Duodenal mucosa (tissue), 2 donors: ENCODE results near the gene NUP62.

Experiments
- H3K27ac ChIP-seq: one replicate; pipeline ENCODE4 v1.7.0; 2013; ENCODE audit warnings: low read depth, low read length
- H3K27me3 ChIP-seq, 2 donors: one replicate each; pipeline ENCODE4 v1.7.0; 2013; ENCODE audit warnings: low read length in 2 of 2, control low read depth in 1 of 2; ENCODE audit not compliant: insufficient read depth in 2 of 2, control insufficient read depth in 1 of 2
- H3K36me3 ChIP-seq, 2 donors: one replicate each; pipeline ENCODE4 v1.7.0; 2013; ENCODE audit warnings: low read length in 2 of 2, control low read depth in 1 of 2; ENCODE audit not compliant: insufficient read depth in 2 of 2, control insufficient read depth in 1 of 2
- H3K4me1 ChIP-seq, 2 donors: one replicate each; pipeline ENCODE4 v1.7.0; 2013; ENCODE audit warnings: low read length in 2 of 2, control low read depth in 1 of 2; ENCODE audit not compliant: insufficient read depth in 2 of 2, control insufficient read depth in 1 of 2
- H3K4me3 ChIP-seq, 2 donors: one replicate each; pipeline ENCODE4 v1.7.0; 2013; ENCODE audit warnings: low read length in 2 of 2, low read depth in 1 of 2
- H3K9ac ChIP-seq, 2 donors: one replicate each; pipeline ENCODE4 v1.7.0; 2013; ENCODE audit warnings: low read length in 2 of 2, low read depth in 1 of 2
- H3K9me3 ChIP-seq, 2 donors: one replicate each; pipeline ENCODE4 v1.7.0; 2013; ENCODE audit warnings: low read length in 2 of 2, control low read depth in 1 of 2; ENCODE audit not compliant: control insufficient read depth in 1 of 2

NUP62 gene

DNA sequence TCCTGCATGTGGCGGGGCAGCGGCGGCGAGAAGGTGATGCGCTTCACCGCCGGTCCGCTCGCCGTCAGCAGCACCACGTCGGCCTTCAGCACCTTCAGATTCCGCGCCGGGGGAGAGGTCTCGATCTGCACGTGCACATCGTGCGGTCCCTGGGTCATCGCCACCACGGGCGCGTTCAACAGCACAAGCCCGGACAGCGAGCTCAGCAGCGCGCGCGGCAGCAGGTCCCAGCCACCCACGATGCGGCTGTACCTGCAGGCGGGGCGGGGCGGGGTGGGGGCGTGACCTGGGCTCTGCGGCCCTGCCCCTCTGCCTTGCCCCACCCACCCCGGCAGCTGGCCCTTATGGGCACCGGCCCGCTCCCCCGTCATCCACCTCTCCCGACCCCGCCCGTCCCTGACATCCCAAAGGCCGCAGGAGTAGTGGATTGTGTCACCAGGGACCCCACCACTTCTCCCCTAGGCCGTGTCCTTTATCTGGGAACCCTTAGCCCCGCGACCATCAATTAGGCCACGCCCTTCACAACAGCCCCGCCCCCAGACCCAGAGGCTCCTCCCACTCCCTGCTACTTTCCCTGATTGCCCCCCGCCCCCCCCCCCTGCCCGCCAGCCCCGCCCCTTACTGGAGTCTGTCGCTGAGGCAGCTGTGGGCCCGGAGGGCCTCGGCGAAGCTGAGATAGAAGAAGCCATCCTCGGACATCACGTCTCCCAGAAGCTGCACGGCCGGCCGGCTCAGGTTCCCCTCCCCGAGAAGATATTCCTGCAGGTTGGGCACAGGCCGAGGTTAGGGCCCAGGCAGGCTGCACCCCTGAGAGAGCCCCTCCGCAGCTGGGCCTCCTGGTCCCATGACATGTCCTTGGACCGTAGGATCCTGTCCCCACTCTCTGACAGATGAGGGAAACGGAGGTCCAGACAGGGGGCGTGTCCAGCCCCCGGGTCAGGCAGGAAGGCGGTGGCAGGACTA, 38.7 kb downstream of the NUP62 start:
- Histone ChIP-seq H3K4me3 (peak overlapping the region; percentile 55 to 62), H3K4me1 (peaks cover 10 to 17% of the 10 kb centered on the region in 2 donors), H3K9ac (no peak overlapping the region), H3K27ac (no peak overlapping the region), H3K27me3 (no peaks in the 10 kb centered on the region), H3K9me3 (no peaks in the 10 kb centered on the region), H3K36me3 (no peaks in the 10 kb centered on the region)

DNA sequence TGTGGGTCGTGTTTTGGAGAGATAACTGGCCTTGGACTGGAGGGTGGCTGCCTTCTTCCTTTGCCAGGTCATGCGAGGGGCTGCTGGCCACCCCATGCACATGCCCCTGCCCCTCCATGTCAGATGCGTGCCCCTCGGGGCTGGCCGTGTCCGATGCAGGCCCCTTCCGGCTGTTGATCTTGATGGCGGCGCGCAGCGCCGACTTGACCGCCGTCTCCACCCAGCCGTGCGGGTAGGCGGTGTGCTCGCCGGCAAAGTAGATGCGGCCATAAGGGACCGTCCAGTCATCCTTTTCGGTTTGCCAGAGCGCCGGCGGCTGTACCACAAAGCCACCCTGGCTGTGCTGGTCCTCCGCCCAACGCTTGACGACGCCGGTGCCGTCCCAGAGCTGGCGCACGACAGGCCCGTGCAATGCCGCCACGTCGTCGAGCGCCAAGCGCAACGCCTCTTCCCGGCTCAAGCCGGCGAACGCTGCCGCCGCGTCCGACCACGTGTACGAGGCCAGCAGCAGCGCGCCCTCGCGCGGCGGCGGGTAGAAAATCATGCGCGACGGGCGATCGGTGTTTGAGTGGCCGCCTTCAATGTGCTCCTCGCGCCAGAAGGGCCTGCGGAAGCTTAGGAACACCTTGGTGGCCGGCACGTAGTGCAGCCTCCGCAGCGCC, 39.5 kb downstream of the NUP62 start:
- Histone ChIP-seq H3K4me1 (peaks cover 10 to 17% of the 10 kb centered on the region in 2 donors), H3K27ac (no peak overlapping the region), H3K4me3 (peak overlapping the region; percentile 55 to 62), H3K9me3 (no peaks in the 10 kb centered on the region), H3K27me3 (no peaks in the 10 kb centered on the region), H3K36me3 (peaks cover 0 to 3% of the 10 kb centered on the region in 2 donors), H3K9ac (no peak overlapping the region)

DNA sequence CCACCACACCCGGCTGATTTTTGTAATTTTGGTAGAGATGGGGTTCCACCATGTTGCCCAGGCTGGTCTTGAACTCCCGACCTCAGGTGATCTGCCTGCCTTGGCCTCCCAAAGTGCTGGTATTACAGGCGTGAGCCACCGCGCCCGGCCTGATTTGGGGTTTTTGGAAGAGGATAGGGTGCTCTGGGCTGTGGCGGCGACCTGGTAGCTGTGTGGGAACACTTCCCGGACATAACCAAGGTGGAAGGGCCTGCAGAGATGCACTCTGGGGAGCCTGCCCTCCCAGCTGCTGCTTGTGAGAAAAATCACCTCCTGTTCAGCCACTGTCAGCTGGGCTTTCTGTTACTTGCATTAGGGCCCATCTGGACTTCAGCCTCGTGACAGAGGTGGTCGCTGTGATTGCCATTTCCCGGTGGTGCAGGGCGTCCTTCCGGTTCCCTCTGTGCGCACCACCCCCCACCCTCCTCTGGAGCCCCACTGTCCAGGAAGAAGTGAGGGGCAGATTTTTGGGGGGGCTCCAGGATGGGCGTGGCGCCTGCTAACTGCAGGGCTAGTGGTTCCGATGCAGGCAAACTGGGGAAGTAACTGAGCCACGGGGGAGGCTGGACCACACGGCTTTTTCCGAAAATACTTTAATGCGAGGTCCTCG, 40.1 kb downstream of the NUP62 start:
- H3K36me3 ChIP-seq, result peaks cover 0 to 9% of the 10 kb centered on the region in 2 donors
- H3K27ac ChIP-seq, result no peak overlapping the region
- H3K4me3 ChIP-seq, result no peak overlapping the region
- peaks cover 10 to 17% of the 10 kb centered on the region in 2 donors for H3K4me1 ChIP-seq
- H3K9me3 ChIP-seq, result no peaks in the 10 kb centered on the region
- H3K9ac ChIP-seq, result no peak overlapping the region
- H3K27me3 ChIP-seq, result no peaks in the 10 kb centered on the region

DNA sequence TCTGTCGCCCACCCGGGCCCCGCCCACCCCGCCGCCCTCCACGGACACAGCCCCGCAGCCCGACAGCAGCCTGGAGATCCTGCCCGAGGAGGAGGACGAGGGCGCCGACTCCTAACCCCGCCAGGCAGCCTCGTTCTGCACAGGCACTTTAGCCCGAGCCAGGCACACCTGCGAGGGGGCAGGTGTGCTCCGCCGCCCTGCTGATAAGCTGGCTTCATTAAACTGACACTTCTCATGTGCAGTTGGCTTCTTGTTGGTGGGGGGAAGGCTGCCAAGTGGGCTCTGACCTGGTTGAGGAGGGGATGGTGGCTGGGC, 40.8 kb downstream of the NUP62 start:
- Histone ChIP-seq H3K36me3 (peaks cover 6 to 16% of the 10 kb centered on the region in 2 donors), H3K4me3 (no peak overlapping the region), H3K27ac (no peak overlapping the region), H3K27me3 (no peaks in the 10 kb centered on the region), H3K9me3 (no peaks in the 10 kb centered on the region), H3K4me1 (peaks cover 10 to 17% of the 10 kb centered on the region in 2 donors), H3K9ac (no peak overlapping the region)

DNA sequence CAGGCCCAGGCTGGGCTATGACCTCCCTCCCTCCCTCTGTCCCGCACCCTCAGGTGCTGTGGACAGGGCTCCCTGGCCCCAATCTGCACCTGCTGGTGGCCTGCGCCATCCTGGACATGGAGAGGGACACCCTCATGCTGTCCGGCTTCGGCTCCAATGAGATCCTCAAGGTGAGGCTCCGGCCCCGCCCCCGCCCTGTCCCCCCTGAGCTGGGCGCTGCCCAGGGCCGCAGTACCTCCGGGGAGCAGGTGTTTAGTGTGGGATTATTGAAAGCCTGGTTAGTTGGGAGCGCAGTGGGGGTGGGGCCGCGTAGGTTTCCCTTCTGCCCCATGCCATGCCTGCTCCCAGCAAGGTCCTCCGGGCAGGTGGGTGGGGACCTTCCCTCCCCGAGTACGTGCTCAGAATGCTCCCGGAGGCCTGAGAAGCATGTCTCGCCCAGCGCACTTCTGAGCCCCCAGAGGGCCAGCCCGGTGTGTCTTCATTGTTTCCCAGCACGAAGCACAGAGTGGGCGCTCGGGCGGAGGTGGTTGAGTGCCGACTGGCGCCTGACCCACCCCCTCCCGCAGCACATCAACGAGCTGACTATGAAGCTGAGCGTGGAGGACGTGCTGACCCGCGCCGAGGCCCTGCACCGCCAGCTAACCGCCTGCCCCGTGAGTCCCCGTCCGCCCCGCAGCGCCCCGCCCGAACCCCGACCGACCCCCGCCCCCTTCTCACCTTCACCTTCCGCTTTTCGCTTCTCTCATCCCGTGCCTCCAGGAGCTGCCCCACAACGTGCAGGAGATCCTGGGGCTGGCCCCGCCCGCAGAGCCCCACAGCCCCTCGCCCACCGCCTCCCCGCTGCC, 41.4 kb downstream of the NUP62 start:
- H3K27me3 ChIP-seq, result no peaks in the 10 kb centered on the region
- H3K36me3 ChIP-seq, result peaks cover 12 to 22% of the 10 kb centered on the region in 2 donors
- peak overlapping the region; percentile 36 to 38 for H3K4me3 ChIP-seq
- peaks cover 10 to 17% of the 10 kb centered on the region in 2 donors for H3K4me1 ChIP-seq
- peaks cover 0 to 3% of the 10 kb centered on the region in 2 donors for H3K9me3 ChIP-seq
- peak overlapping the region in 1 of 2 donors; percentile 32 for H3K9ac ChIP-seq
- H3K27ac ChIP-seq, result no peak overlapping the region

DNA sequence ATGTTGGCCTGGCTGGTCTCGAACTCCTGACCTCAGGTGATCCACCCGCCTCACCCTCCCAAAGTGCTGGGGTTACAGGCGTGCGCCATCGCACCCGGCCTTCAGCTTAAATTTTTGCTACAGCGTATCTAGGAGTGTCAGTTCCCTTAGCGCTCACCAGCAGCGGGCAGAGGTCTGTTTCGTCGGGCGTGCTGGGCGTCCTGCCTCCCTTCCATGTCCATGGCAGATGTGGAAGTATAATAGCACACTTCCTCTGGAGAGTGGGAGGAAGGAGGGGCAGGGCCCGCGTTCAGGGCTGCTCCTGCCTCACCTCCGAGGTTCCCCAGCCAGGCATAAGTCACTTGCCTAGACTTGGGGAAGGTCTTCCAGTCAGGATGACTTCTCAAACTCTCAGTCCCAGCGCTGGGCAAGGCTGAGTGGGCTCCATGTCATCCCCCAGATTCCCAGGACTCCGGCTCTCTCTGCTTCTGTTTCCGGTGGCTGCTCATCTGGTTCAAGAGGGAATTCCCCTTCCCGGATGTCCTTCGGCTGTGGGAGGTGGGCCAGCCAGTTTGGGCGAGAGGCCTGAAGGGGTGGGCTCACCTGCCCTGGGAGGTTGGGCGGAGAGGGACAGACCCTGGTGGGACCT, 42.2 kb downstream of the NUP62 start:
- Histone ChIP-seq H3K36me3 (peaks cover 19 to 29% of the 10 kb centered on the region in 2 donors), H3K9ac (no peak overlapping the region), H3K4me3 (peak overlapping the region; percentile 36 to 38), H3K27ac (no peak overlapping the region), H3K9me3 (peaks cover 0 to 4% of the 10 kb centered on the region in 2 donors), H3K27me3 (no peaks in the 10 kb centered on the region), H3K4me1 (peaks cover 10 to 17% of the 10 kb centered on the region in 2 donors)

DNA sequence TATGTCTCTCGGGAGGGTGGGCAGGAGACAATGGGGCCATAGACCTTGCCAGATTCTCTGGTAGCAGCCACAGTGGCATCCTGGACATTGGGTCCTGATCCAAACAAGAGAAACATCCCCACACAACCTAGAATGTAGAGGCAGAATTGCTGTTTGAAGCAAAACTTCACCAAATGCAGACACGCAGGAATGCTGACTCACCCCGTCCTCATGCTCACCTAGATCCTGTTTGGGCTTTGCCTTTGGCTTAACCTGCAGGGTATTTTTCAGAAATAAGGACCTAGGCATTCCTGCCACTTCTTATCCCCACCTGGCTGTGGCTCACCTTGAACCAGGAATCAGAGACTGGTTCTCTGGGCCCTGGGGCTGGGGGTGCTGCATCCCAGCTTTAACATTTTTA, 44.5 kb downstream of the NUP62 start:
- Histone ChIP-seq H3K36me3 (peaks cover 31 to 52% of the 10 kb centered on the region in 2 donors), H3K27ac (no peak overlapping the region), H3K4me3 (no peak overlapping the region), H3K27me3 (no peaks in the 10 kb centered on the region), H3K9me3 (peaks cover 0 to 4% of the 10 kb centered on the region in 2 donors), H3K4me1 (peaks cover 17 to 18% of the 10 kb centered on the region in 2 donors), H3K9ac (no peak overlapping the region)

DNA sequence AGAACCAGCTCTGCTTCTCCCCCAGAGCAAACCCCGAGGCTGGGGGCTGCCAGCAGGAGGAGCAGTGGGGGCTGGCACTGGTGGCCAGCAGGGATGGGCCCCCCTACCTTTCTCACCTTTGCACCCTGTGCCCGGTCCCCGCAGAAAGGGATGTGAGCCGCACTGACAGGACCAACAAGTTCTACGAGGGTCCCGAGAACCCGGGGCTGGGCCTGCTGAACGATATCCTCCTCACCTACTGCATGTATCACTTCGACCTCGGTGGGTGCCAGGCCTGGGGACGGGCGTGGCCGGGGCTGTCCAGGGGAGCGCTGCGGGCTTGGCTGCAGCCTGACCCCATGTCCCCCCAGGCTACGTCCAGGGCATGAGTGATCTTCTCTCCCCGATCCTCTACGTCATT, 45.2 kb downstream of the NUP62 start:
- H3K4me3 ChIP-seq, result no peak overlapping the region
- H3K4me1 ChIP-seq, result peaks cover 17 to 18% of the 10 kb centered on the region in 2 donors
- H3K9me3 ChIP-seq, result peaks cover 0 to 4% of the 10 kb centered on the region in 2 donors
- peaks cover 31 to 56% of the 10 kb centered on the region in 2 donors for H3K36me3 ChIP-seq
- H3K9ac ChIP-seq, result no peak overlapping the region
- no peak overlapping the region for H3K27ac ChIP-seq
- H3K27me3 ChIP-seq, result no peaks in the 10 kb centered on the region

DNA sequence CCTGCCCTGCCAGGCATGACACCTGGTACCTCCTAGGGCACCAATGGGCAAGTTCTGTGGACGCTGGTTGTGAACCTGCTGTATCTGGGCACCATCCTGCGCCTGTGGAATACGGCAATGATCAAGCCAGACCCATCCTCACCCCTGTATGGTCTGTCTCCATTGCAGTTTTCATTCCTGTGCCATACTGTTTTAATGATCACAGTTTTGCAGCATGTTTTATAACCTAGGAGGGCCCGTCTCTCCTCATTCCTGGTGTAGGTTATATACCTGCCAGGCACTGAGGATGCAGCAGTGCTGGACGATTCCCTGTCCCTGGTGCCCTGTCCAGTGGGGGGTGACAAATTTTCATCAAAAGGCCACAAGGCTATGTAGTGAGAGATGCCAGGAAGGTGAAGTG, 46.2 kb downstream of the NUP62 start:
- no peaks in the 10 kb centered on the region for H3K27me3 ChIP-seq
- H3K27ac ChIP-seq, result no peak overlapping the region
- H3K4me3 ChIP-seq, result no peak overlapping the region
- no peak overlapping the region for H3K9ac ChIP-seq
- peaks cover 0 to 4% of the 10 kb centered on the region in 2 donors for H3K9me3 ChIP-seq
- H3K36me3 ChIP-seq, result peaks cover 31 to 62% of the 10 kb centered on the region in 2 donors
- H3K4me1 ChIP-seq, result peaks cover 24 to 28% of the 10 kb centered on the region in 2 donors
